Stimulated activated CD4-positive, alpha-beta T cell treated with anti-CD3 and anti-CD28 coated beads, Interleukin-1b, Interleukin-23, amount 100 ng/mL, for 1 hour (primary cell): ENCODE results near the gene ENKUR.
"Not testable (repeated sequence)": the region's sequence is repeated elsewhere in the genome, so short reads cannot be mapped to it uniquely, and the experiment has no call there.

Experiments used
- DNase-seq, 2 donors: peaks; one replicate each; pipeline ENCODE4 v3.0.0-alpha.2; 2020; ENCODE audit warnings: low read depth in 2 of 2

The ENKUR gene

DNA sequence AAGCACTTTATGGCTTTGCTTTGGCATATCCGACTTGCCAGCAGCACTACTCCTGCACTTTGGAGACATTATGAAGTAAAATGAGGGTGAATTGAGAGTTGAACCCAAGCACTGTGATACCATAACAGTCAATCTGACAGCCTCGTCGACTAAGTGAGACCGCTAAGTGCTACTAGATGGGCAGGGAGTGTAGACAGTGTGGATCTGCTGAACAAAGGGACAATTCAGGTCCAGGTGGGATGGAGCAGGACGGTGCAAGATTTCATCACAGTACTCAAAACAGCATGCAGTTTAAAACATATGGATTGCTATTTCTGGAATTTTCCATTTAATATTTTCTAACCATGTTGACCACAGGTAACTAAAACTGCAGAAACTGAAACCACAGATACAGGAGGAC is 42.8 kb downstream of the ENKUR start:
- DNase-seq, result no peak

DNA sequence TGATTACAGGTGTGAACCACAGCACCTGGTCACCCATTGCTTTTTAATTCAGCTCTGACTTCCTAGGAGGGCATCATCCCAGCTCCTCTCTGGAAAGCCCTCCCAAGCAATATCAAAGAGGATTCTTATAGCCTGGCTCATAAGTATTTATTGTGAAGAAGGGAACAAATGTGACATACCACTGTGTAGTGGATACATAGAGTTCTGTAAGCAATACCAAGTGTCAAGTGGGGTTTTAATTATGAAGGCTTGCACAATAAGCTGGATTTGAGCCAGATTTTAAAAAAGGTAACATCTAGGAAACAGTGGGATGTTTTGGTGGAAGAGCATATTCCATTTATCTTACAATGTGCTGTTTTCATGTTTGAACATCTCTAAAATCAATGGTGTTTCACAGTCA is 44.6 kb downstream of the ENKUR start:
- DNase-seq, result no peak

DNA sequence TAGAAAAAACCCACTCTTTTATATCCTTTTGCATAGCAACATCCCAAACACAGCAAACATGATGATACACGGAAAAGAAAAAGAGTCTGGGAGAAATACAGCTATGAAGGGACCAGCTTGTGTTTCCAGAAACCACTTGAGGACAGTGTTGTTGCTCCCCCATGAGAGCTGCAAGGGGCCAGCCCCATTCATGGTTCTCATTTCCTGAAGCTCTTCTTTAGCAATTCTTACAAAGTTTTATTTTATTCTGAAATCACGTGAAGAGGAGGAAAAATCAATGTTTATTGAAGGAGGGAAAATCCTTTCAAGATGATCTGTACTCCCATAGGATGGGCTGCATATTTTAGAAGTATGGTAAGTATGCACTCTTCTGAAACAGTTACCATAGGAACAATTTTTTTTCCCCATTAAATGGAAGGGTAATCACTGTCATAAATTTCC is 46.1 kb downstream of the ENKUR start:
- no peak for DNase-seq

DNA sequence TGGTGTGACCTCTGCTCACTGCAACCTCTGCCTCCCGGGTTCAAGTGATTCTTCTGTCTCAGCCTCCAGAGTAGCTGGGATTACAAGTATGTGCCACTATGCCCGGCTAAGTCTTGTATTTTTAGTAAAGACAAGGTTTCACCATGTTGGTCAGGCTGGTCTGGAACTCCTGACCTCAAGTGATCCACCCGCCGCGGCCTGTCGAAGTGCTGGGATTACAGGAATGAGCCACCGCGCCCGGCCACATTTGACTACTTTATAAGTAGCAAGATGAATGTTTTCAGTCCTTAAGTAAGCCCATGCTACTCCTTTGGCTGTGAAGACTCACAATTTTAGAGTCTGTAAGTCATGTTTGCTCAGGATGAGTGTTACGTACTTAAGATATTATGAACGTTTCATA is 47.0 kb downstream of the ENKUR start:
- DNase-seq, result not testable (repeated sequence)

DNA sequence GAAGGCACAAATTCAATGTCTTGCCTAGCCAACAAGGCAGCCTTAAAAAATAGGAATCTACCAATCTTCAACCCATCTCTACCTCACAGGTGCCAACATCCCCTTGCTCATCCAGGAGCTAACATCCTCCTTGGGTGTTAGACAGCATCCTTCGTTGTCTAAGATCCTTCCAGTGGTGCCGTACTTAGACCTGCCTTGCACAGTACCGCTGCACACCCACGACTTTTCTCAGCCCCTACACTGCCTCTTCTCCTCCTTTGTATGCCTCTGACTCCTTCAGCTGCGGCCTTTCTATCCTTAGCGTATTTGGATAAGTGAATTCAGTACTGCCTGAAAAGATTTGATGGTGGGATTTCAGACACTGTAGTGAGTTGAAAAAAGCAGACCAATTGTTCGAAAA is 47.6 kb downstream of the ENKUR start:
- no peak for DNase-seq

DNA sequence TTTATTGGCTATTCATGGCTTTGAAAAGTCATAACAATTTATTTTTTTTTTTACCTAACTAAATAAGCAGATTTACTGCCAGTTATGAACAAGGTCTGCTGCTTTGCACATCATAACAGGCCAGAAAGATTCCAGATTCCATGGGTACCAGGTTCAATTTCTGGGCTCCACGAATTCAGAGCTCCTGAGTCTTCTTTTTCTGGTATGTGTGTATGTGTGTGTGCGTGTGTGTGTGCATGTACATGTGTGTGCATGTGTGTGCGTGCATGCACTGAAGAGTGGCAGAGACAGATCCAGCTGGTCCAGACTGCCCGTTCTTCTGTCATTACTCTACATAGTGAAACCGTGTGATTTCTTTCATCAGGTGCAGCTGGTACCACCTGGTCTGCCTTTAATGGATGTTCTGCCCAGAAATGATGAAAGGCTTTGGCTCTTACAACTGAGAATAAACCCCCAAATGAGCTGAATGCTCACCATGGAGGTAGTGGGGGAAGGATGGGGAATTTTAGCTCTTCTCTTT is 48.9 kb downstream of the ENKUR start:
- DNase-seq, result no peak

DNA sequence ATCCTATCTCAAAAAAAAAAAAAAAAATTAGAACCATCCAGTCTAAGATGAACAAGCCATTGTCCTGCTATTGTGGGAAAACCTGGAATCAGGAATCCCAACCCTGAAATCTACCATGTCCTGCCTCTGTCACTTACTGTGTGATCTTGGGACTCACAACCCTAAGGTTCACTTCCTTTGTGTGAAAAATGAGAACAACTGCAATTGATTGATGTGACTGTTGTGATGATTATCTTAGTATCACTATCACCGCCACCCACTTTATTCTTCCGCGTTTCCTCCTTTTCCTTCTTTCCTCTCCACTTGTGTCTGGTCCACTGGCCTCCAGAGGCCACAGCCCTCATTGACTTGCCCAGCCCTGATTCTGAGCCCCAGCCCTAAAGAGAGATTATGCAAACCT is 50.9 kb downstream of the ENKUR start:
- no peak for DNase-seq

DNA sequence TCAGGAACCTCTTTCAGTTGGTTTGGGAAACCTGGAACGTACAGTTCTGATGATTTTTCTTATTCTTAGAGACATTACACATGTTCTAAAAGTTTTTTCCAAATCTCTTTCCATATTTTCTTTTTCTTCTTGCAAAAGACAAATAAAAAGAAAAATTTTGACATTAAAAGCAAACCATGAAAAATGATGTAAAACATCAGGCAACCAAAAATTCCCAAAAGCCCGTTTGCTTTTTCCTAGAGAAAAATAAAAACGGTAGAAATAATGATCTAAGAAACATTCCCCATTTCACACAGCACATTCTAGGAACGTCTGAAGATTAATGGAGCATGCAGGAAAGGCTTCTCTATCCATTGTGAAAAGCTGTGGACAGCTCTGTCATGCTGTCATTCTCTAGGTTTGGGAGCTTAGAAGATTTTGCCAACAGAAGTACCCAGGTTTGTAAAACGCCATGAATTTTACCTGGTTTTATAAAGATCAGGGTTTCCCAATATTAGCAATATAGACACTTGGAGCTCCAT is 52.4 kb downstream of the ENKUR start:
- no peak for DNase-seq

DNA sequence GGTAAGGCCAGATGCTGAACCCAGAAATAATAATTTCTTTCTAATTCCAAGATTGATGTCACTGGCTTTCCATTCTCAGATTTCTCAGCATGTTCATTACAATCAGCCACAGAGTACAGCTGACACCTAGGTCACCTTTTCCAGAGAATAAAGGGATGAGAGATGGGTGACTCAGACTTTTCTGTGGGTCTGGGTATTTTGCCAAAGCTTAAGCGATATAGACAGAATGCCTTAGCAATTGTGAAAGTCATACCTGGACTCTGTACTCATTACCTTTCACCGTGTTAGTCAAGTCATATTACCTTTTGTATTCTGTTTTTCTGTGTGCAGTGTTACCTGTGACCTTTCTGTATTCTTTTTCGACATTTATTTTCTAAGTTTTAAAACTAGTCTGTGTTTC is 53.0 kb downstream of the ENKUR start:
- no peak for DNase-seq

DNA sequence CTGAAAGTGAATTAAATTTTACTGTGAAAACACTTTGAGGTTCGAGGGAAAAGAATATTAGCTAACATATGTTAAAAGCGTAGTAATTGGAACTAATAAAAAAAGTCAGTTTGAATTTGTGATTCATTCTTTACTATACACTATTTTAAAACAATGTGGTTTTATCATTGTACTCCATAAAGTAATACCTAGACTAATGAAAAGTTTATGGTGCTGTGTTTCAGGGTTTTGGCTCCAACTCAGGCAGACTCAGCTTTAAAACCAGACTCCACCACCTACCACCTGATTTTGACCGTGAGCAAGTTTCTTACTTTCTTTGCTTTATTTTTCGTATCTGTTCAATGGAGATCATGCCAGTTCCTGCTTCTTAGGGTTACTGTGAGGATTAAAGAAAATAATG is 54.4 kb downstream of the ENKUR start:
- DNase-seq, result no peak

DNA sequence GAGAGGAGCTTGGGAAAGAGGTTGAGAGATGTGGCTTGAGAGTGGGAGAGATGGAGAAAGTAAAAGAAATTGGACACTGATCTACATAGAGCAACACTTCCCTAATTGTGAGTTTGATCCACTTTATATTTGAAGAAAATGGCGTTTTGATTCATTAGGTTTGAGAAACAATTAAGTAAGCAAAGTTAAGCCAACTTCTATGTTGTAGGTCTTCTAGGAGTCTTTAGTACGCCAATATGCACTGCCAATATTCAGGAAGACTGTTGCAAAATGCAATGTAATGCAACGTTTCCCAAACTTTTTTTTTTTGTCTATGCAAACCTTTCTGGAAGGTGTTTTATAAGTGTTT is 56.6 kb downstream of the ENKUR start:
- DNase-seq, result no peak

DNA sequence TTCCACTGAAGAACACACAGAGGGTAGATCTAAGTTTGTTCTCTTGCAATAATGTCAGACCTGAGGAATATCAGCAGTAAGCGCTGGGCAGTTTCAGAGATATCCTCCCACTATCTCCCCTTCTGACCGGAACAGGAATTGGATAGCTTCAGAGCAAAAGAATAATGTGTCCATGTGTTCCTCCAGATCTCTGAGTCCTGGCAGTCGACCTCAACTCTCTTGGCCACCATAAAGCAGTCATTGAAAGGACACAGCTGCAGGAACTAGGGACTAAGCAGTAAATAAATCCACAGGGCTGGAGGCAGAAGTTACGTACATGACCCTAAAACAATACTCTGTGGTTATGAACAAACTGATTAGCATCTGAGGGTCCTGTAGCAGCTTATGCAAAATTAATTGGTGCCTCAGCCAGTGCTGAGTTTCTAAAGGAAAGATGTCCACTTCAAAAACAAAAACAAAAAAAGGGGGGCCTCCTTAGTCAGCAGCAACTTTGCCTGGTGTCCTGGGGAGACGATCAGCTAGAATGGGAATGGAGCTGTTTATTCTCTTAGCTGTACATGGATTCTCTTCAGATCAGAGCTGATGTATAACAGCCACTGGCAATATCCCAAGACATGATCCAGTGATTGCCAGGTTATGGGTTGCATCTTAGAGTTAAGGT is 57.1 kb downstream of the ENKUR start:
- no peak for DNase-seq

DNA sequence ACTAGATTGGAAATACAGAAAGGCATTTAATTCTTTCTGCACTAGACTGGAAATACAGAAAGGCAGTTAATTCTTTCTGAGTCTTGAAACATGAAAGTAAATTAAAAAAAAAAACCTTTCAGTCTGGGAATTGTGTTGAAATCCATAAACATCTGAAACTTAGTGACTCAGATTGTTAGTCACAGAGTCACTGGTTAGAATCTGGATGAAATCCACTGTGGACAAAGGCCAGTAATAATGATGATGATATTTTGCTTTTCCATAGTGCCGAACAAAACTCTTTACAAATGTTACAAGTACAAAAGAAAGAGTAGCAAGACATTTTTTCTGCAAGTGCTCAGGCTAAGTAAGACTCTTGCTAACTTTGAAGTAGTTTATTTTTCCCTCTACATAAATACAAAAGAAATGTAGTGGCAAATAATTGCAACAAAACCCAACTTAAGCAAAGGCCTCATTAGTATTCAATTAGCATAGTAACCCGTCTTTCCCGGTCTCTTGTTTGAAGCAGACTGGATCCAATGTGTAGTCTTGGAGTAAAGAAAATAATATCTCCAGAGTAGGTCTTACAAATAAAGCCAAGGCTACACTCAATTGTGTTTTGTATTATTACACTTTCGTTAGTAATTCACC is 57.8 kb downstream of the ENKUR start:
- no peak for DNase-seq

DNA sequence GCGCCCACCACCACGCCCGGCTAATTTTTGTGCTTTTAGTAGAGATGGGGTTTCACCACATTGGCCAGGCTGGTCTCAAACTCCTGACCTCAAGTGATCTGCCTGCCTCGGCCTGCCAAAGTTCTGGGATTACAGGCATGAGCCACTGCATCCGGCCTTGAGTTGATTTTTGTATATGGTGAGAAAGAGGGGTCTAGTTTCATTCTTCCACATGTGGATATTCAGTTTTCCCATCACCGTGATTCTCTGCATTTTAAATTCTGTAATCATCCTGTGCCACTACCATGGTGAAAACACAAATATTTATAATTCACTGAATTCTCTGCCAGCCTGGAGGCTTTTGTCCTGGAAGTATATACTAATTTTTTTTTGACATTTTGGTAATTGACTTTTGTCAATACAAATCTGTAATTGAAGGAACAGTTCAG is 58.3 kb downstream of the ENKUR start:
- DNase-seq, result not testable (repeated sequence)

DNA sequence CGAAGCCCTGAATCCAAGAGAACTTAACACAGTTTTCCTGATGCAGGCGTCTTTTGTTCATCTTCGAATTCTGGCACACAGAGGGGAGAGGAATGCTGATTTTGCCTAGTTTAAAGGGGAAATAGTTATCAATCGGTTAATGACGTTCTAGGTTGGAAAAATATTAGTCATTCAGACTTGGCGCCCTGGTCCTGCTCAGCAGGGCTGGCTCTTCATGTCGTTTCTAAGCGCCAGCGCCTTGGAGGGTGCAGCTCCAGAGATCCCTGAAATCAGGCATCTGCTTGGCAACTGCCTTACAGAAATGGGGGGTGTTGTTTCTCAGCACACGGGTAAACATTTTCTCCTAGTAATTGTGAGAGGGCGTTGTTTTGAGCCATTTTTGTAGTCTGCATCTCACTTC is 62.3 kb downstream of the ENKUR start:
- DNase-seq, result no peak

DNA sequence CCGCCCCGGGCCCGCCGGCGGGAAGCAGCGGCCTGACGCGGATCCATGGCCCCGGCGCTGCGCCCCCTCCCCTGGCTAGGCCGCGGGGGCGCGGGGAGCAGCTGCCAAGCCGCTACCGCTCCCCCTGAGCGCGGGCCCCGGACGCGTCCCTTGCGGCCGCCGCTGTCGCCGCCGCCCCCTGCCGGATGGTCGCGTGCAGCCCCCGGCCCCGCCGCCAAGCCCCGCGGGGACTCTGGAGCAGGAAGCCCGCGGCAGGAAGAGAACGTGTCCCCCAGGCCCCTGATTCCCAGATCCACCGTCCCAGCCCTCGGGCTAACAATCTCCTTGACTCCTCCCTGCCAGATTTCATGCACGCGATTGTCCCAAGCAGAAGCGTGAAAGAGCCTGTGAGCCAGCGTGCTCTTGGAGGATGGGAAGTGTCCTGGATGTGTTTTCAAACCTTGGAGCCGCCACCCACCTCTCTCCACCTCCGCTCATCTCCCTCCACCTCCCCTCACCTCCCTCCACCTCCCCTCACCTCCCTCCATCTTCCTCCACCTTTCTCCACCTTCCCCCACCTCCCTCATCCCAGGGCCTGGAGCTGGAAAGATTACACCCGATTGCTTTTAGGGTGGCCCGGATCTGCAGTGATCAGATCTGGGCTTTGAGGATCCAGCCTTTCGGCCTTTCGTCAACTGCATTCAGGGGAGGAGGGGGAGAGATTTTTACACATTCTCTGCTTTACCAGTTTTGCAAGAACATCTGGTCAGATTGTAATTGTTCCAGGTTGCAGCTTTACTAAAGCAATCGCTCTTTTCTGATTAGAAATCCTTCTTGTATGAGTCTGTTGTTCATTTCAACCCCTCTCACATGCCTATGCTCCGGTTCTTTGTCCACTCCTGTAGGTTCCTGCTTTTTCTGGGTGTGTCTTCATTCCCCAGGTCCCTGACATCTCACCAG is 63.0 kb downstream of the ENKUR start:
- DNase-seq, result peak; percentile 19 to 21

DNA sequence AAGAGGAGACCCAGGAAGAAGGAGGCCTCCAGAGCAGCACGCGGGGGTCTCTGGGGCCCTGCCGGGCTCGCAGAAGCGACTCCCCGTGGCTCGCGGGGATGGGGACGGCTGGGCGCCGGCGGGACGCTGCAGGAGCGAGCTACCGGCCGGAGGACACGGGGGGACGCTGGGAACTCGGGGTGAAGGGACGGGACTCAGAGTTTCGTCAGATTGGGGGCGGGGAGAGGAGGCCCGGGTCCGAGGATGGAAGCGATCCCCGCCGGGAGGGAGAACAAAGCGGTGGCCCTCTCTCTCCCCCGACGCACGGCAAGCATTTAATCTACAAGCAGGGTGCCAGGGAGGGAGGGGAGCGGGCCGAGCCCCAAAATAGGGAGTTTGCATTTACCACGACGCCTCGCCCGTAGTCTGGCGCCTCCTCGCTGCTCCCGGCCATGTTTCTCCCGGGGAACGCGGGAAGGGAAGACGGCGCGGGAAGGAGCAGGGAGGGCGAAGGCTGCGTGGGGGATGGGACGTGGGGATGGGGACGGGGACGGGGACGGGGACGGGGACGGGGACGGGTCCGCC is 63.7 kb downstream of the ENKUR start, which contains the start of gene PRTFDC1:
PRTFDC1 (minus strand) TSS at position 464 of the 564 bp plus-strand sequence; CDS start at position 433, 31 bp downstream.
- DNase-seq, result no peak

DNA sequence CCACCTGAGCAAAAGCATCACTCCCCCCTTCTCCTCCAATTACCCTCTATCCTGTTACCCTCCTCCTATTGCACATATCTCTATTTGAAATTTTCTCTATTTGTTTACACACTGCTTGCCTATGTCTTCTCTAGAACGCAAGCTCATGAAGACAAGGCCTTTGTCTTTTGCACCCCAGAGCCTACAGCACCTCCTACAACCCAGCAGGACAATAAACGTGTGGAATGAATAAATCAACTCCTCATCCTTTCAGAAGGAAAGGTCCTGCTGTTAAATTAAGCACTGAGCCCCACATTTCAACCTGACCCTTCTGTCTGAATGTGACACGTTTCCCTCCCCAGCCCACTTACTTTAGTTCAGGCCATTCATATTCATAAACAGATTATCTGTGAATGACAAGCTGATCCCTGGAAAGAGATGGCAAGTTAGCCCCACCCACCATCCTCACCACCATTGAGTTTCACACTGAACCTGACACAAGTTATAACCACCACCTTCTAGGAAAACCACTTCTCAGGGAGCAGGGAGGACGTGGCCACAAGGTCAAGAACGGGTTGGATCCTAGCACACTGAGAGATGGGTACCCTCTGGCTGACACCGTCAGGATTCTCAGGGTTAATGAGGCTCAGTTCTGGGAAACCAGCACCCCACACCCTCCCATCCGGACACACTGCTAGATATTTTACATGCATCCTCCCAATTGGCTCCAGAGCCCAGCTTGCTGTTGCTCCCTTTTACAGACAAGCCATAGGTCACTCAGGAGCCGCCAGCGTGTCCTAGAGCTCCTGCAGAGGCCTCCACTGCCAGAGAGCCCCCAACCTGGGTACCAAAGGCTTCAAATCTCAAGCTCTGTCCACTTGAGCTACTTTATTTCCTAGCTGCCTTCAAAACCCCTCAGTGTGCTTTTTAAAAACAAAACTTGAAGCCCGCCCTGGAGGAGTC is 64.5 kb downstream of the ENKUR start:
- no peak for DNase-seq

DNA sequence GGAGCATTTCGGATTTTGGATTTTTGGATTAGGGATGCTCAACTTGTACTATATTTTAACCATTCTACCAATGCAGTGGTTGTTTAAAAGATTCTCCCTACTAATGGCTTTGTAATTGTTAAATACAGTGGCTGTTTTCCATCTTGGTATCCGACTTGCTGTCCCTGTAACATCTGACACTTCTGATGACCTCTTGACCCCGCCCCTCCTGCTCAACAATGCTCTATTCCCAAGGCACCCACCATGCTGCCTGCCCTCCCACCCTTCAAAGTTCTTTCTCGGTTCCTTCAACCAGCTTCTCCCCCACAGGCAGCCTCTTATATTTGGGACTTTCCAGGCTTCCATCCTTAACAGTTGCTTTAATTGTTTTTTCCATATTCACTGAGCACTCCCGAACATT is 65.5 kb downstream of the ENKUR start:
- DNase-seq, result no peak

DNA sequence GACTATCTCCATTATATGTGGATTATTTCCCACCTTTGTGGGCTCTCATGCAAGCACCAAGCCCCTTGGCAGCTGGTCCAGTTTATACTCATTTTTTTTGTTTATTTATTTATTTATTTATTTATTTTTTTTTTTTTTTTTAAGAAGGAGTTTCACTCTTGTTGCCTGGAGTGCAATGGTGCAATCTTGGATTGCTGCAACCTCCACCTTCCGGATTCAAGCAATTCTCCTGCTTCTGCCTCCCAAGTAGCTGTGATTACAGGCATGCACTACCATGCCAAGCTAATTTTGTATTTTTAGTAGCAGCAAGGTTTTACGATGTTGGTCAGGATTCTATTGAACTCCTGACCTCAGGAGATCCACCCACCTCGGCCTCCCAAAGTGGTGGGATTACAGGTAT is 66.3 kb downstream of the ENKUR start:
- no peak for DNase-seq
